ENCODE data around the gene VAV2. TPM values are rescaled to one million over a fixed set of nuclear protein-coding genes. Genes with fewer than 3 reads are reported as not detected.

The VAV2 gene
- total and polyA plus RNA-seq, 12 donors = 3.3 to 96.2 (median 31.2) TPM

DNA sequence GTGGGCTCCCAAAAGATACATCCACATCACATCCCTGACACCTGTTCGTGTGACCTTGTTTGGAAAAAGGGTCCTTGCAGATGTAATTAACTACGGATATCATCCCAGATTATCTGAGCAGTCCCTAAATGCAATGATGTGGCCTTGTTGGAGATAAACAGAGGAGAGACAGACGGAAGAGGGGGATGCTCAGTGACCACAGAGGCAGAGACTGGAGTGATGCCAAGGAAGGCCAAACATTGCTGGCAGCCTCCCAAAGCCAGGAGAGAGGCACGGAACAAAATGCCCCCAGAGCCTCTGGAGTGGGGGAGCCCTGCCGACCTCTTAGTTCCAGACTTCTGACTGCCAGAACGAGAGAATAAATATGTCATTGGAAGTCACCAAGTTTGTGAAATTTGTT is 15.0 kb upstream of the VAV2 start:
- H3K27ac ChIP-seq = no peak overlapping the region
- no peaks in the 10 kb centered on the region for H3K4me1 ChIP-seq (replicated peaks in 1 of 2)
- no peaks in the 10 kb centered on the region for H3K9me3 ChIP-seq (replicated peaks in 1 of 3)
- no peak for DNase-seq
- intact Hi-C loops (cut with DNase I) = no loop called here
- WGBS, 4 donors = 32 to 43% (median 35%) methylated on average over 6 of the region's 6 CpGs
- no peak for TF ChIP-seq POLR2A (IDR thresholded peaks at IDR 0.05)
- TF ChIP-seq, protein P1, sequence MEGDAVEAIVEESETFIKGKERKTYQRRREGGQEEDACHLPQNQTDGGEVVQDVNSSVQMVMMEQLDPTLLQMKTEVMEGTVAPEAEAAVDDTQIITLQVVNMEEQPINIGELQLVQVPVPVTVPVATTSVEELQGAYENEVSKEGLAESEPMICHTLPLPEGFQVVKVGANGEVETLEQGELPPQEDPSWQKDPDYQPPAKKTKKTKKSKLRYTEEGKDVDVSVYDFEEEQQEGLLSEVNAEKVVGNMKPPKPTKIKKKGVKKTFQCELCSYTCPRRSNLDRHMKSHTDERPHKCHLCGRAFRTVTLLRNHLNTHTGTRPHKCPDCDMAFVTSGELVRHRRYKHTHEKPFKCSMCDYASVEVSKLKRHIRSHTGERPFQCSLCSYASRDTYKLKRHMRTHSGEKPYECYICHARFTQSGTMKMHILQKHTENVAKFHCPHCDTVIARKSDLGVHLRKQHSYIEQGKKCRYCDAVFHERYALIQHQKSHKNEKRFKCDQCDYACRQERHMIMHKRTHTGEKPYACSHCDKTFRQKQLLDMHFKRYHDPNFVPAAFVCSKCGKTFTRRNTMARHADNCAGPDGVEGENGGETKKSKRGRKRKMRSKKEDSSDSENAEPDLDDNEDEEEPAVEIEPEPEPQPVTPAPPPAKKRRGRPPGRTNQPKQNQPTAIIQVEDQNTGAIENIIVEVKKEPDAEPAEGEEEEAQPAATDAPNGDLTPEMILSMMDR (IDR thresholded peaks at IDR 0.05) = no peak
- no peaks in the 10 kb centered on the region for H3K36me3 ChIP-seq (replicated peaks in 1 of 2)
- H3K27me3 ChIP-seq = no peaks in the 10 kb centered on the region
- H3K4me3 ChIP-seq = no peak overlapping the region

DNA sequence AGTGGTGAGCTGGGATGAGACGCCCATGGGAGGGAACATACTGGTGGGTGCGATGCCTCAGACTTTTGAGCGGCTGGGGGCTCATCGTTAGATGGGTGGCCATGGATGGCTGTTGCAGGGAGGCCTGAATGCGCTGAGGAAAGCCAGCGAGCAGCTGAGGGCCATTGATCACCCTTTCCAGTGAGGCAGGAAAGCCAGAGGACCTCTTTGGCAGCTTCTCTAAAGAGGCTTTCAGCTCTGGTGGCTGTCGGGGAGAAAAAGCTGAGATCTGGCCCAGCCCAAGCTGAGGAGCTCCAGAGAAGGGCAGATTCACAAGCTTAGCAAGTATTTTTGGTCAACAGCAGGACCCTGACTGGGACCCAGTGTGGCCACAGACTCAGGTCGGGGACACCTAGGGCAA is 13.3 kb upstream of the VAV2 start:
- no peak for DNase-seq
- 80 to 94% (median 86%) methylated on average over 6 to 8 of the region's 8 CpGs for WGBS, 4 donors
- H3K4me3 ChIP-seq = no peak overlapping the region
- TF ChIP-seq, protein P1 (IDR thresholded peaks at IDR 0.05) = no peak
- TF ChIP-seq POLR2A (IDR thresholded peaks at IDR 0.05) = no peak
- intact Hi-C loops (cut with DNase I) = no loop called here
- H3K9me3 ChIP-seq (replicated peaks in 1 of 3) = no peaks in the 10 kb centered on the region
- no peaks in the 10 kb centered on the region for H3K27me3 ChIP-seq
- no peak overlapping the region for H3K27ac ChIP-seq
- no peaks in the 10 kb centered on the region for H3K36me3 ChIP-seq (replicated peaks in 1 of 2)
- no peaks in the 10 kb centered on the region for H3K4me1 ChIP-seq (replicated peaks in 1 of 2)

DNA sequence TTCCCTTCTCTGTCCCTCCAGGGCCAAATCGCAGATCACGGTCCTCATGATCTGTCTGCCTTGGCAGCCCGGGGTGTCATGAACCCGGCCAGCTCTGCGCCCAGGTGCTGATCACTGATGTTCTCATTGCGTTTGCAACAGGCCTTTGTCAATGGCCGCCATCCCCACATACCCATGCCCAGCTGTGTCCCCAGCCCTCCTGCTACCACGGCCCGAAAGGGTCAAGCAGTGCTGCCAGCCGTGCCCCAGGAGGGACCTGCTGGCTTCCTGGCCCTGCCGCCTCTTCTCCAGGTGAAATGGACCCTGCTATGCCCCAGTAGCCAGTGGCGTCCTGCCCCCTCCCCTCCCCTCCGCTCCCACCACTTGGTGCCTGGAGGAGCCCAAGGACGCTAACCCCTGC is 12.8 kb upstream of the VAV2 start:
- intact Hi-C loops (cut with DNase I) = no loop called here
- no peak overlapping the region for H3K27ac ChIP-seq
- no peak for TF ChIP-seq POLR2A (IDR thresholded peaks at IDR 0.05)
- TF ChIP-seq, protein P1 (IDR thresholded peaks at IDR 0.05) = no peak

DNA sequence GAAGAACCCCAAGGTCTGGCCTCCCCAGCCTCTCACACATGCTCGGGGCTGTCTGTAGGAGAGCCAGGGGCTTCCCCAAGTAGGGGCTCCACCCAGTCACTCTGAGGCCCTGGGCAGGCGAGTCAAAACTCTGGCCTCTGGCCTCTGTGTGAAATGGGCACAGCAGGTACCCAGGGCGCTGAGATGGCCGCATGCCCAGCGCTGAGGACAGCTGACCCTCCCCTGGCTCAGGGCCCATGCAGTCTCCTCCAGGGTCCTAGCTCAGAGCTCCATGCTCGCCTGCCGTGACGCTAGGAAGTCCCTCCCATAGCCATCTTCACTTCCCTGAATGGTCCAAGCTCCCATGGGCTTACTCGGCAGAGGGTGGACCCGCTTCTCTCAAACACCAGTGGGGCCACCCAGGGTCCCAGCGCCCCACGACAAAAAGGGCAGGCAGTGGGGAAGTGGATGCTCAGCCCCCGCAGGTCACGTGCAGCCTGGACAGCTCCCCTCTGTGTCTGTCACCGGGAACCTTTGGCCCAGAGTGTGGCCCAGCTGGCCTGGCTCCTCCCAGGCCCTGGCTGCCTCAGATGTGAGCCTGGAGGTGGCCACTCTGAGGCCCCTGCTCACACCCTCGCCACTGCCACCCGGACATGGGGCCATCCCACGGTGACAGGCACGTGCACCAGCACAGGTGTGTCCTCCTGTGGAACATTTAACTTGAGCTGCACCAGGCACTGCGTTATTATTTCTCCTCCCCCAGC is 12.2 kb upstream of the VAV2 start:
- no peak for TF ChIP-seq POLR2A (IDR thresholded peaks at IDR 0.05)
- TF ChIP-seq, protein P1 (IDR thresholded peaks at IDR 0.05) = no peak
- no peak for DNase-seq
- Histone ChIP-seq H3K27ac (no peak overlapping the region), H3K4me3 (no peak overlapping the region), H3K27me3 (no peaks in the 10 kb centered on the region), H3K9me3 (replicated peaks in 1 of 3) (no peaks in the 10 kb centered on the region), H3K4me1 (replicated peaks in 1 of 2) (no peaks in the 10 kb centered on the region), H3K36me3 (replicated peaks in 1 of 2) (no peaks in the 10 kb centered on the region)
- intact Hi-C loops (cut with DNase I) = no loop called here
- WGBS, 4 donors = 74 to 100% (median 78%) methylated on average over 2 to 20 of the region's 20 CpGs

More for the DNA sequence above, 12.8 kb upstream of the VAV2 start:
- Histone ChIP-seq H3K4me3 (no peak overlapping the region), H3K9me3 (replicated peaks in 1 of 3) (no peaks in the 10 kb centered on the region), H3K4me1 (replicated peaks in 1 of 2) (no peaks in the 10 kb centered on the region), H3K27me3 (no peaks in the 10 kb centered on the region), H3K36me3 (replicated peaks in 1 of 2) (no peaks in the 10 kb centered on the region)
- 78 to 85% (median 81%) methylated on average over 5 to 14 of the region's 14 CpGs for WGBS, 4 donors
- DNase-seq = no peak

All from adrenal gland (tissue), 12 donors.